GM18520 (cell line): ENCODE measurements around the gene STAC.
"Not testable (repeated sequence)": the region's sequence is repeated elsewhere in the genome, so short reads cannot be mapped to it uniquely, and the experiment has no call there.

Experiments
- ATAC-seq: cut with Tn5 transposase; IDR thresholded peaks from one replicate; pipeline ENCODE4 v1.9.1; 2021; ENCODE audit not compliant: unreplicated experiment

STAC gene

DNA sequence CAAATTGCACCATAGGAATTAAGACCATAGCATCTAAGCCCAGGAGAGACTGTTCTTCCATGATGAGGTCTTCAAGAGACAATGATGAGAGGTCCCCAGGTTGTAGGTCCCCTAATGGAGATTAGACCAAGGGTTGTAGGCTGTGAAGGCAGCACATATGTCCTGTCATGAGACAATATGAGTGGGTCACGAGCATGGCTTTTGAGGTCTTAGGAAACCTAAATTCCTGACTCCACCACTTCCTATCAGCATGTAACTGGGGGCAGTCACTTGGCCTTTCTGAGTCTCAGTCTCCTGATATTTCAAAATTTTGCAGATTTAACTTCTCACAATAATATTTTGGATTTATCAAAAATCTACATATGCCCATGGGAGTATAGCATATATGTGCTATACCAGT lies 31.3 kb downstream of the STAC start:
- ATAC-seq = no peak

DNA sequence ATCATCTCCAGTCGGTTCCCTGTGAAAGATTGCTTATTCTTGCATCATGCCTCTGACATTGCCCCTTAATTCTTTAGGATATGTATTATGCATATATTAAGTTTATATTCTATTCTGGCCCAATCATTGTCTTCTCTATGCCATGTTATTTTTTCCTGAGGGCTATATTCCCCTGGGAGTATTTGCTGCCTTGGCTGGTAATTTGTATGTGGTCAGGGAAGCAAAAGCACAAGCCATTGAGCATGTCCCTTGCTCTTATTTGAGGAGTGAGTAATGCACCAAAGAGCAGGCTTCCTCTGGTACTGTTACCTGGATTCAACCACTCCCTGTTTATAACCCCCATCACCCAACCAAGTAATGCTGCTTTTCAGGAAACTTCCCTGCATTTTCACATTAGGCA lies 36.3 kb downstream of the STAC start:
- no peak for ATAC-seq

DNA sequence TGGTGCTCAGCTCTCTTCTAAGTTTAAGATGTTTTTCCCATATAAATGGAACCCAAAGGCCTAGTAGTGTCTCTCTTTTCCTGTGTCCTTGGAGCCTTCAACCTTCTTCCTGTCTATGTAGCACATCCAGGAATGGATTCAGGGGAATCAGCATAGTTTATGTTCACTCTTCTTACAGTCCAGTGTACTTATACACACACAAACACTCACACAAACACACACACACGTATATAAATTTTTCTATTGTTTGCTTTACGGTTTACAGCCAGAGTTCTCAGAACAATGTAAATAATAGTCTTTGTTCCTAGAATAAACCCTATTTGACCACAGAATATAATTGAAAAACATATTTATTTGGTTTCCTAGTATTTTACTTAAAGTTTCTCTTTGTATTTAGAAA lies 36.9 kb downstream of the STAC start:
- no peak for ATAC-seq

DNA sequence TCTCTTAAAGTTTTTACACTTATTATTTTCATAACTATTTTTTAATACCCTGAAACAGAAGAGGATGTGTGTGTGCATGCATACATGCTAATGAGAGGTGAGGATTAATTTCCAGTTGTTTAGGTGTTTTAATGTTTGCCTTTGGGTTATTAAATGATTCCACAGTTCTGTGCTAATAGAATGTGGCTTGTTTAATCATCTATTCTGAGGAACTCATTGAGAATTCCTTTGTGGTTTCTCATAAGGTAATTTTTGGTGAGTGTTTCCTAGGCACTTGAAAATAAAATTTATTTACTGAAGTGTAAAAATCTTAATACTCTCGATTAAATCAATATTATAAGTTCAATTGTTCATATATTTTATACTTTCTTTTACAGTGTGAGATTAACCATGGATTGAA lies 38.0 kb downstream of the STAC start:
- ATAC-seq = no peak

DNA sequence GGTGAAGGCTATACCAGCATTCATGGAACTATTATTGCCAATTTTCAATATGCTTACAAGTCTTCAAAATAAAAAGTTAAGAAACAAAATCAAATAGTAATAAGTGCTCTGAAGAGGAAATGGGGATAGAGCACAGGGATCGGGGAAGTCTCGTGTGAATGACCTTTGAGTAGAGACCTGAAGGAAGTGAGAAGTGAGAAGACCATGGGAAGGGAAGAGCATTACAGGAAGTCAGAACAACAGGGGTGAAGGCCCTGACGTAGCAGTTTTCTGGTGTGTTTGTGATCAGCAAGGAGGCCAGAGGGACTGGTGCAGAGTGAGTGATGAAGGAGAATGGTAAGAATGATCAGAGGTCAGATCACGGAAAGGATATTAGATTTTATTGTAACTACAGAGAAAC lies 48.1 kb downstream of the STAC start:
- ATAC-seq = no peak

DNA sequence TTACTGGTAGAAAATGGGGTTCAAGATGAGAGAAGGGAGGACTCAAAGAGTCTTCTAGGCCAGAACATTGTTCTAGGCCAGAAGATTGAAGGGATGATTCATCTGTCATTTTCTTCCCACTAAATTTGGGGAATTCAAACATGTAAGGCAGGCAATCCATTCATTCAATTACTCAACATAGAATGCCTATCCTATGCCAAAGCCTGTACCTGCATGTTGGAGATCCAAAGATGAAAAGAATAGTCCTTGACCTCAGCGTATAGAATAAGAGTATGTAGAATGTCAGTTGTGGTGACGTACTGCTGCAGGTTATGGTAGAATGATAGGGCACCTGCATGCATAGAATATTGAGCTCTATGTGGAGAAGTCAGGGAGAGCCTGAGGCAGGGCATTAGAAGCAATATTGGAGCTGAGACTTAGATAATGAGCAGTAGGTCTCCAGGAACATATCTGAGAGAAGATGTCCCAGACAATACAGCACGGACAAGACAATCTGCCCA lies 49.7 kb downstream of the STAC start:
- ATAC-seq = no peak

DNA sequence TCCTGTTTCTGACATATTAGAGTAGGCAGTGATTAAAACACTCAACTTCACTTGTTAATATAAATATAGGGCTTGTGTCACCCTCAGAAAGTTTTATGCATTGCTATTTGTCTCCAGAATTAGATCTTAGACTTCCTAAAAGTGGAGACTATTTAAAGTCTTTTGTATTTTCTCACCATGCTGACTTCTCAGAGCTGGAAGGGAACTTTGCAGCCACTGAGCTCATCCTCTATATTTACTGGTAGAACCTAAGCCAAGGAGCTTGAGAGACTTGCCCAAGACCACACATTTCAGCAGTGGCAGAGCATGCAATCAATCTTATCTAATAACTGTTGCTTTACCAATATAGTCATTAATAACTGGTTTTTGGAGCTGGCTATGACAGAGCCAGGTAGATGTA lies 53.2 kb downstream of the STAC start:
- no peak for ATAC-seq

DNA sequence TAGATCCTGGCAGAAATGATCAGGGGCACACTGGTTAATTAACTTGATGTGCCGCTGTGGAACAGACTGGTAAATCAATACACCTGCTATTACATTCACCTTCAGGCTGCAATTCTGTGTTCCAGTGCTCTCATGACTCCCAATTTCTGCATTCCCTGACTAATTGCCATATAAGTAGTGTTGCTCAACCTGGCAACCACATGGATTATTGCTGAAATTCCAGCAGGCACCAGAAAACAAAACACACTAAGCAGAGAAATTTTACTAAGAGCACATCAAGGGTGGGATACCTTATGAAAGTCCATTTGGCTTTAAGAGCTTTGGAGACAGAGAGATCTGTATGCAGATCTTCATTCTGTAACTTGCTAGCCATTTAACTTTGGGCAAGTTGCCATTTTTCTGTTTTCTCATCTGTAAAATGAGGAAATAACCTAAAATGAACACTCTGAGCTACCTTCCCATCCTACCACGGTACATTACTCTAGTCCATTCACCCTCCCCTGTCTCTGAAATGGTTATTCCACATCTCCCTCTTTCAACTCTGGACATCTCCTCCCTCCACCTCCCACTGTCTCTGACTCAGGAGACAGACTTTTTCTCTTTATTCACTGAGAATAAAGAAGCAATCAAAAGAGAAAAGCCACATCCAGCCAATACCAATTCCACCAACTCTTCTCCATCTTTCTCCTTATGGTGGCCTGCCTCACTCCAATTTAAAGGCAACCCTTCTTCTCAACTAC lies 54.6 kb downstream of the STAC start:
- no peak for ATAC-seq

DNA sequence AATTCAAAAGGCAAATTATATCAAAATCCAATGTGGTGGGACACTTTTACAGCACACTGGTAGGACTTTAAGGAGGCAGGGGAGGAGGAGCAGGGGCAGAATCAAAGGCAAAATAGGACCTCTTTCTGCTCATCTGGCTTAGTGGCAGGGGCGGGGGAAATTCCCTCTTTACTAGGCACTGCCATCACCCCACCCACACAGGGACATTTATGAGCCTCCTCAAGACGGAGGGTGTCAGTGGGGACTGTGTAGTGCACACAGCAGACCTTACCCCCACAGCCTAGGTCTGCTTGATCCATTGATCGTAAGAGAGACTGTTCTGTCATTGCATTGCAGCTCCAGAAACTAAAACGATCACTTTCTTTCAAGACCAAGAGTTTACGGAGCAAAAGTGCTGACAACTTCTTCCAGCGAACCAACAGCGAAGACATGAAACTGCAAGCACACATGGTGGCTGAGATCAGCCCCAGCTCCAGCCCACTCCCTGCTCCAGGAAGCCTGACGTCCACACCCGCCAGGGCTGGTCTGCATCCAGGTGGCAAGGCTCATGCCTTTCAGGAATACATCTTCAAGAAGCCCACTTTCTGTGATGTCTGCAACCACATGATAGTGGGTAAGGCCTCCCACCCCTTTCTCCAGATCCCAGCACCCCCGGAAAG lies 62.9 kb downstream of the STAC start:
- ATAC-seq = no peak

DNA sequence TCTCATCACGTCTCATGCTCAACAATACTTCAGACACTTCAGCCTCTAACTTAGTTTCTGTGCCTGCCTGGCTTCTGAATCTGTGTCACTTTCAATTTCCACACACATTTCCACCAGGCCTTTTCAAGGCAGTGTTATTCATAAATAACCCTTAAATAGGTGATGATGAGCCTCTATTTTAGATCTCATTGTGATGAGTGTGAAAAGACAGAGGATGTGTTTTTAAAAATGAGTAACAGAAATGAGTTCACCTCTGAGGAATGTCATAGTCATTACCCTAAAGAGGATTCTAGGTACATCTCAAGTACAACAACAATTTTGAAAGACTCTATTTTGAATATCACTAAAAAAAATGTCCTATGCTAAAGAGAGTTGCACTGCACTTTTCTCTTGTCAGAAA lies 64.6 kb downstream of the STAC start:
- peak; percentile 36 for ATAC-seq

DNA sequence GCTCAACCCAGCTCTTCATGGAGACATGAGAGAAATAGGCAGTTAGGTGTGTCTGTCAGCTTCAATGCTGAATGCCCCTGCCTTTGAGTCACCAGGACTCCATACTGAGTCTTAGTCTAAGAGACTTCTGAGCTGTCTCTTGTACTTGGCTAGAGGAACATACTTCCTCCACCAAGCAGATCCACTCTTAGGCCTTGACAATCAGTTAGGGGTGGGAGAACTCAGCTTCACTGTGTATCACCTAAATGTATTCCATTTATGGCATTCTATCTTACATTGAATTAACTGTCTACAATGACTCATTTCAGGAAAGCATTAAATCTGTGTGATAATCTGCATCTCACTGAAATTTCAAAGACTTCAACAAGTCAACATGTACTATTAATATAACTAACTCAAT lies 66.0 kb downstream of the STAC start:
- ATAC-seq = no peak

DNA sequence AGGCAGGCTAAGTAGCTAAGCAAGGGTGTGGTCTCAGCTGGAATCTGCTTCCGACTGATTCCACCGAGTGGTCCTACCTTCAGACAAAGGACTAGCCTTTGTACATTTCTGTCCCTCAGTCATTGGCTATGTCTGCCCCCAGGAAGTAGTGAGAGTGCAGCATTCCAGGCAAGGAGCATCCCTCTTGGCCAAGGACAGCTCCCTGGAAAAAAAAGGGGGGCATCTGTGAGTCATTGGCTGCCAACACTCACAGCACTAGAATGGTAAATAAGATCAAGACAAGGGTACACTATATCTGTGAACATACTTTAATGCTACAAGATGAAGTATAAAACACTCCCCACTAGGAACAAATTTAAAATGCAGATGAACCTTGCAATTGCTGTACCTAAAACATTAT lies 66.8 kb downstream of the STAC start:
- ATAC-seq = no peak

DNA sequence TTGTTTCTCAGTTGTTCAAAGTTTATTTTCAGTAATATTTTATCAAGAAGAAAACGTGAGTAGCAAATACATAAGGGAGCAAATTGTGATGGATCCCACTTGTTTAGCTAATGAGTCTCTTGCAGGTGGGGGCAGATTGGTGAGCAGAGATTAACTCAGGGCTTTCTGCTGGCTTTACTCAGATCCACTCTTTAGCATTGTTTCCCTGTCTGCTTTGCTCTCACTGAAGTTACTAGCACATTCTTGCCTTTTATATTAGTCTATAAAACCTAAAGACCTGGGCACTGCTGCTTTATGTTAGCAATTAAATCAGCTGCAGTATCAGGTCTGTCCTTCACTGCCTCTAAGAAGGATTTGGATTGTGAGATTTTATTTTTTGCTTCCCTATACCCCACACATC lies 71.5 kb downstream of the STAC start:
- ATAC-seq = no peak

DNA sequence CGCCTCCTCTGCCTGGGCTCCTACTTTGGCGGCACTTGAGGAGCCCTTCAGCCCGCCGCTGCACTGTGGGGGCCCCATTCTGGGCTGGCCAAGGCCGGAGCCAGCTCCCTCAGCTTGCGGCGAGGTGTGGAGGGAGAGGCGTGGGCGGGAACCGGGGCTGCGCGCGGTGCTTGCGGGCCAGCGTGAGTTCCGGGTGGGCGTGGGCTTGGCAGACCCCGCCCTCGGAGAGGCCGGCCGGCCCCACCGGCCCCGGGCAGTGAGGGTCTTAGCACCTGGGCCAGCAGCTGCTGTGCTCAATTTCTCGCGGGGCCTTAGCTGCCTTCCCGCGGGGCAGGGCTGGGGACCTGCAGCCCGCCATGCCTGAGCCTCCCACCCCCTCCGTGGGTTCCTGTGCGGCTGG lies 72.9 kb downstream of the STAC start:
- not testable (repeated sequence) for ATAC-seq

DNA sequence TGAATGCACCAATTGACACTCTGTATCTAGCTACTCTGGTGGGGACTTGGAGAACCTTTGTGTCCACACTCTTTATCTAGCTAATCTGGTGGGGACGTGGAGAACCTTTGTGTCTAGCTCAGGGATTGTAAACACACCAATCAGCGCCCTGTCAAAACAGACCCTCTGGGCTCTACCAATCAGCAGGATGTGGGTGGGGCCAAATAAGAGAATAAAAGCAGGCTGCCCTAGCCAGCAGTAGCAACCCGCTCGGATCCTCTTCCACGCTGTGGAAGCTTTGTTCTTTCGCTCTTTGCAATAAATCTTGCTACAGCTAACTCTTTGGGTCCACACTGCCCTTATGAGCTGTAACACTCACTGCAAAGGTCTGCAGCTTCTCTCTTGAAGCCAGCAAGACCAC lies 73.6 kb downstream of the STAC start:
- not testable (repeated sequence) for ATAC-seq

DNA sequence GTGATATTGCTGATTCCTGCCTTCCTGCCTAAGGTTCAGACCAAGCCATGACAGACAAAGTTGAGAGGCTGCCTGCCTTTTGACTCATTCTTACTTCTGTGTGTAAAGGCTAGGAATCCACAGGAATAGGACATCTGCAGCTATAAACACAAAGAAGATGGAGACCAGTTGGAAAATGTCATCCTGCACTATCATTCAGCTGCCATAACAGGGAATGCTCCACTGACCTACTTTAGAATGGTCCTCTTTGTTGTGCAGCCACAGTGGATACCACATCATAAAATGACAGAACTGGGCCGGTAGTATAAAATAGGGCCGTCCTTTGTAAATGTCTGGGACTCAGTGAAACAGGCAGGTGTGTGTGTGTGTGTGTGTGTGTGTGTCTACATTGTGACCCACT lies 75.1 kb downstream of the STAC start:
- no peak for ATAC-seq

DNA sequence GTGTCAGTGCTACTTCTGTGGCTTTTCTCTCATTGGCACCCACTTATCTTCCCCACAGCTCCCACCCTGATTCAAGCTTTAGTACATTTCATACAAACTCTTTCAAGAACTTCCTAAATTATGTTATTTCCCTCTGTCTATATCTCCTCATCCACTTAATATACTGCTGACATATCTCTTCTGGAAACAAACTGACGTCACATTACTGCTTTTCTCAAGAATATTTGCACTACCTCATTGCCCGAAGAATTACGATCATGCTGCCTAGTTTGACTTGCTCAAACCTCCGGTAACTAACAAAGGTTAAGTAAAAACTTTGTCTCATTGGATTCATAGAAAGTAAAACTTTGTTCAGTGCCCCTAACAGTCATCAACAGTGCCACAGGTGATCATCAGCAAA lies 76.5 kb downstream of the STAC start:
- no peak for ATAC-seq

DNA sequence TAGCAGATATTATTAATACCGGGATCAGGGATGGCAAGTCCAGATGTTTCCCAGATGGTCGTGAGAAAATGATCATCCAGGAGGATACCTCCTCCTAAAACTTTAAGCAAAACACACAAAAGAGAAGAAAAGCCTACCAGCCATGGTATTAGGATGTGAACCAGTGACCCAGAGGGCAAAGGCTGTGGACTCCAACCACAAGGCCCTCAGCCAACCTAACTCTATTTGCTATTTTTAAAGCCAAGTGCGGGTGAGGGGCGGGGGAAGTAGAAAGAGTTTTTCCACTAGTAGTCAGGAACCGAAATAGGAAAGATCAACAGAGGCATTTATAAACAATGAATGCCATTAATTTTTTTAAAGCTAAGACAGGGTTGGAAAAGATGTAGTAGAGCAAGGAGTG lies 77.4 kb downstream of the STAC start:
- ATAC-seq = no peak

DNA sequence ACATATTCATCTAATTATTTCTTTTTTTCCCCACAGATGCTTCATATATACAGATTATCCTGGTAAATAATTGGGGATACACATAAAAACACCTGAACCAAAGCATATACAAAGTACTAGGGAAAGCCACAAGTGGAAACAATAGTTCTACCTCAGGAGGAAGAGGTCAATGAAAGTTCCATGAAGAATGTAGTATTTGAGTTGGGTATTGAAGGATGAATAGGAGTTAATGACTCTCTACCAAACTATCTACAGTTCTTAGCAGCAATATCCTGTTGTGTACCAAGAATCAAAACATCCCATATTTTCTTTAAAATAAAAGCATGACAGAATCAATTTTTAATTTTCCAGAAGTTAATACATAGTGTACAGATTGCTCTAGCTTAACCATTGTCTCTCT lies 78.9 kb downstream of the STAC start:
- no peak for ATAC-seq

DNA sequence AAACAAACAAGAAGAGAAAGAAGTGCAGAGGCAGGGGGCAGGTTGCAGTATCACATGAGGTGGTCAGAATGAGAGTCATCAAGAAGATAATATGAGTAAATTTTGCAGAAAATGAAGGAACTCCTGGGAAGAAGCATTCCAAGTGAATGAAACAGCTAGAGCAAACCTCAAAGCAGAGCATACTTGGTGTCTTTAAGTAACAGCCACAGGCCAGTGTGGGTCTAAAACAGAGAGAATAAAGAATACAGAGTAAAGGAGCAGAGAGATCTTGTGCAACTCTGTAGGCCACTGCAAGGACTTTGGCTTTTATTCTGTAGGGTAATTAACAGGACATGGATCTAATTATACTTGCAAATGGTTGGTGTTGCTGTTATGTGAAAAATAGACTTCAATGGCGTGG lies 81.3 kb downstream of the STAC start:
- no peak for ATAC-seq

DNA sequence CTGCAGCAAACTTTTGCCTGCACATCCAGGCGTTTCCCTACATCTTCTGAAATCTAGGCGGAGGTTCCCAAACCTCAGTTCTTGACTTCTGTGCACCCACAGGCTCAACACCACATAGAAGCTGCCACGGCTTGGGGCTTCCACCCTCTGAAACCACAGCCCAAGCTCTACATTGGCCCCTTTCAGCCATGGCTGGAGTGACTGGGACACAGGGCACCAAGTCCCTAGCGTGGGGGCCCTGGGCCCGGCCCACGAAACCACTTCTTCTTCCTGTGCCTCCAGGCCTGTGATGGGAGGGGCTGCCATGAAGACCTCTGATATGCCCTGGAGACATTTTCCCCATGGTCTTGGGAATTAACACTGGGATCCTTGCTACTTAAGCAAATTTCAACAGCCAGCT lies 91.7 kb downstream of the STAC start:
- not testable (repeated sequence) for ATAC-seq

DNA sequence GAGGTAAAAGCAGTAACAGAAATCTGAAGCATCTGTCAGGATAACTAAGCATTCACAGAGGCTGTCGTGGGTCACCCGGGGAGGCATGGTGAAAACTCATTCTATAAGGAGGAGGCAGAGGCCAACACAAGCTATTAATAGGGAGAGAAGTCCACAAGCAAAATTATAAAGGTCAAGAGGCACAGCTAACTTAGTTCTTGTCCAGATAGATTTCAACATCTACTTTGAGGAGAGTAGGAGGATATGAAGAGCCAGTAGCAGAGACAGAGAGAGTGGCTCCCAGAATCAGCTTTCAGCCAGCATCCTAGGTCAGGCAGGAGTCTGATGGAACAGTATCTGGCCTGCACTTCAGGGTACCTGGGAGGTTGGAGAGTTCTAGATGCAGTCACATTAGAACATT lies 95.3 kb downstream of the STAC start:
- ATAC-seq = no peak
